Testis (tissue), 3 donors: ENCODE measurements around the gene SLC30A5. TPM values are rescaled to one million over a fixed set of nuclear protein-coding genes. Genes with fewer than 3 reads are reported as not detected.
"Not testable (repeated sequence)": the region's sequence is repeated elsewhere in the genome, so short reads cannot be mapped to it uniquely, and the experiment has no call there.

Source experiments
- DNase-seq: peaks from one replicate; pipeline ENCODE4 v3.0.0-alpha.2; 2019
- H3K27ac ChIP-seq, 2 donors: fragments of 200-600 bp; sonication (generic); one replicate each; pipeline ENCODE4 v1.5.1; 2019
- H3K27me3 ChIP-seq: fragments of 200-600 bp; sonication (generic); one replicate; pipeline ENCODE4 v1.5.1; 2019
- H3K36me3 ChIP-seq: fragments of 200-600 bp; sonication (generic); one replicate; pipeline ENCODE4 v1.5.1; 2017; ENCODE audit warnings: low read depth; ENCODE audit errors: missing control alignments
- H3K4me1 ChIP-seq: fragments of 200-600 bp; sonication (generic); one replicate; pipeline ENCODE4 v1.5.1; 2019
- H3K4me3 ChIP-seq, 2 donors: fragments of 200-600 bp; sonication (generic); one replicate each; pipeline ENCODE4 v1.5.1; 2017 to 2019
- H3K9me3 ChIP-seq: fragments of 200-600 bp; sonication (generic); one replicate; pipeline ENCODE4 v1.5.1; 2017
- CTCF ChIP-seq, 3 experiments: fragments of 450-650 bp in 2 of 3; fragments of 200-600 bp in 1 of 3; sonication (generic) in 1 of 3; IDR thresholded peaks; one replicate each; pipeline ENCODE4 v1.5.1; 2016 to 2019; ENCODE audit warnings: antibody characterized with exemption in 3 of 3, mild to moderate bottlenecking in 2 of 3, moderate library complexity in 1 of 3
- POLR2A ChIP-seq: fragments of 450-650 bp; IDR thresholded peaks from one replicate; pipeline ENCODE4 v1.6.1; 2017; ENCODE audit warnings: antibody characterized with exemption, mild to moderate bottlenecking, moderate library complexity
- WGBS, 2 donors: methylation state at CpG; one replicate each; pipeline ENCODE4 v1.1.5; 2018; 5-methylcytosine and 5-hydroxymethylcytosine counted together
- intact Hi-C: fragments of 100-400 bp; cut with DNase I; formaldehyde crosslinking; loops from one replicate; pipeline ENCODE4 v1.15.1; 2023; ENCODE audit warnings: low total_unique reads
- polyA plus RNA-seq: library from polyadenylated mRNA; stranded (reverse); fragments of 350-450 nt; fragmentation: Illumina TruSeq; extraction: RNeasy Lipid Tissue Mini Kit (QIAGEN cat#74804); gene quantifications from one replicate; pipeline ENCODE4 v1.2.3, GENCODE V29; 2014; ENCODE audit warnings: low read depth, low replicate concordance; ENCODE audit not compliant: insufficient read depth
- total RNA-seq, 2 donors: library from RNA; depleted of rRNA; stranded (reverse); fragments of >200 nt; gene quantifications; one replicate each; pipeline ENCODE4 v1.2.3, GENCODE V29; 2016

Gene SLC30A5
- total and polyA plus RNA-seq, 3 donors from 2014 or later, result 33.7 to 68.0 (median 65.0) TPM

GRCh38 chr5:69084903-69085302 is 8.9 kb upstream of the SLC30A5 start:
- H3K27me3 ChIP-seq, result no peaks in the 10 kb centered on the region
- intact Hi-C loops, result no loop called here
- DNase-seq, result no peak
- H3K27ac ChIP-seq, result no peak overlapping the region
- TF ChIP-seq POLR2A (no peak), CTCF (IDR thresholded peaks at IDR 0.05) (no peak)
- no peak overlapping the region for H3K4me3 ChIP-seq
- WGBS, 2 donors, result 64 to 88% methylated on average over 2 of the region's 2 CpGs
- H3K4me1 ChIP-seq, result no peaks in the 10 kb centered on the region
- H3K36me3 ChIP-seq, result no peaks in the 10 kb centered on the region
- H3K9me3 ChIP-seq, result no peaks in the 10 kb centered on the region

DNA sequence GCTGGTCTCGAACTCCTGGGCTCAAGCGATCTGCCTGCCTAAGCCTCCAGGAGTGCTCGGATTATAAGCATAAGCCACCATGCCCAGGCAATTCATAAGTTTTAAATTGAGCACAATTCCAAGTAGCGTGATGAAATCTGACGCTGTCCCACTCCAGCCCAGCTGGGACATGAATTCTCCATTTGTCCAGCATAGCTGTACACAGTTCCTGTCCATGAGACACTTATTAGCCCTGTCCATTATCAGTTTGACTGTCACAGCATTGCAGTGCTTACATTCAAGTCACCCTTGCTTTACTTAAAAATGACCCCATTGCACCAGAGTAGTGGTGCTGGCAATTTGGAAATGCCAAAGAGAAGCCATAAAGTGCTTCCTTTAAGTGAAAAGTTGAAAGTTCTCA is 7.6 kb upstream of the SLC30A5 start:
- Histone ChIP-seq H3K27ac (no peak overlapping the region), H3K9me3 (no peaks in the 10 kb centered on the region)
- 92 to 95% methylated on average over 5 of the region's 5 CpGs for WGBS, 2 donors

GRCh38 chr5:69088006-69088405 is 5.8 kb upstream of the SLC30A5 start:
- H3K27me3 ChIP-seq, DNase-seq, H3K4me3 ChIP-seq, intact Hi-C loops, H3K4me1 ChIP-seq, H3K36me3 ChIP-seq, H3K9me3 ChIP-seq, H3K27ac ChIP-seq: not testable (repeated sequence)
- WGBS, 2 donors, result 78 to 97% methylated on average over 7 of the region's 7 CpGs

More for the DNA sequence above, 7.6 kb upstream of the SLC30A5 start:
- TF ChIP-seq CTCF (IDR thresholded peaks at IDR 0.05), result no peak
- TF ChIP-seq POLR2A, result no peak
- intact Hi-C loops, result no loop called here
- no peaks in the 10 kb centered on the region for H3K36me3 ChIP-seq
- DNase-seq, result no peak
- H3K27me3 ChIP-seq, result no peaks in the 10 kb centered on the region
- no peak overlapping the region for H3K4me3 ChIP-seq
- H3K4me1 ChIP-seq, result no peaks in the 10 kb centered on the region

- Histone ChIP-seq H3K9me3 (no peaks in the 10 kb centered on the region), H3K4me3 (no peak overlapping the region), H3K36me3 (no peaks in the 10 kb centered on the region), H3K4me1 (peaks cover under 1% of the 10 kb centered on the region), H3K27me3 (no peaks in the 10 kb centered on the region), H3K27ac (no peak overlapping the region)
- WGBS, 2 donors, result 84 to 92% methylated on average over 3 of the region's 3 CpGs
- intact Hi-C loops, result no loop called here
- no peak for DNase-seq
- no peak for TF ChIP-seq CTCF (IDR thresholded peaks at IDR 0.05)
- TF ChIP-seq POLR2A, result no peak
Observed at GRCh38 chr5:69090158-69090557, 3.7 kb upstream of the SLC30A5 start.

DNA sequence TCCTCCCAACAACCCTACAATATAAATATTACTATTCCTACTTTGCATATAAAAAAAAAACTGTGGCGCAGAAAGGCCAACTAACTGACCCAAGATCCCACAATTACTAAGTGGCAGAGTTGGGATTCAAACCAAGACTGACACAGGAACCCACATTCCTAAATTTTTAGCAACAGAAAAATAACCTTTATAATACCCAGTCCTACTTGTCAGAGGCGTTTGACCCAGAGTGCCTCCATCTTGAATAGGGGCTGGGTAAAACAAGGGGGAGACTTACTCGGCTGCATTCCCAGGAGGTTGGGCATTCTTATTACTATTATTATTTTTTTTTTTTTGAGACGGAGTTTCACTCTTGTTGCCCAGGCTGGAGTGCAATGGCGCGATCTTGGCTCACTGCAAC is 2.0 kb upstream of the SLC30A5 start:
- peak overlapping the region in 1 of 2 donors; percentile 53 for H3K27ac ChIP-seq
- intact Hi-C loops, result no loop called here
- WGBS, 2 donors, result 65 to 88% methylated on average over 6 of the region's 6 CpGs
- H3K9me3 ChIP-seq, result no peaks in the 10 kb centered on the region
- TF ChIP-seq CTCF (IDR thresholded peaks at IDR 0.05) (no peak), POLR2A (no peak)
- H3K36me3 ChIP-seq, result no peaks in the 10 kb centered on the region
- H3K27me3 ChIP-seq, result no peaks in the 10 kb centered on the region
- no peak for DNase-seq
- H3K4me3 ChIP-seq, result no peak overlapping the region
- peaks cover 9% of the 10 kb centered on the region for H3K4me1 ChIP-seq
